Vagina (tissue), 2 donors: ENCODE results near the gene VAT1.

Experiments used
- POLR2A ChIP-seq, 2 donors: fragments of 450-650 bp; IDR thresholded peaks; one replicate each; pipeline ENCODE4 v1.6.1; 2017; ENCODE audit warnings: antibody characterized with exemption in 2 of 2, mild to moderate bottlenecking in 2 of 2, moderate library complexity in 2 of 2
- TF ChIP-seq, protein P1 (sequence below), 3 experiments: fragments of 450-650 bp in 2 of 3; fragments of 200-600 bp in 1 of 3; sonication (generic) in 1 of 3; IDR thresholded peaks; one replicate each; pipeline ENCODE4 v1.5.1; 2017 to 2019; ENCODE audit warnings: antibody characterized with exemption in 3 of 3, mild to moderate bottlenecking in 2 of 3, moderate library complexity in 2 of 3

DNA sequence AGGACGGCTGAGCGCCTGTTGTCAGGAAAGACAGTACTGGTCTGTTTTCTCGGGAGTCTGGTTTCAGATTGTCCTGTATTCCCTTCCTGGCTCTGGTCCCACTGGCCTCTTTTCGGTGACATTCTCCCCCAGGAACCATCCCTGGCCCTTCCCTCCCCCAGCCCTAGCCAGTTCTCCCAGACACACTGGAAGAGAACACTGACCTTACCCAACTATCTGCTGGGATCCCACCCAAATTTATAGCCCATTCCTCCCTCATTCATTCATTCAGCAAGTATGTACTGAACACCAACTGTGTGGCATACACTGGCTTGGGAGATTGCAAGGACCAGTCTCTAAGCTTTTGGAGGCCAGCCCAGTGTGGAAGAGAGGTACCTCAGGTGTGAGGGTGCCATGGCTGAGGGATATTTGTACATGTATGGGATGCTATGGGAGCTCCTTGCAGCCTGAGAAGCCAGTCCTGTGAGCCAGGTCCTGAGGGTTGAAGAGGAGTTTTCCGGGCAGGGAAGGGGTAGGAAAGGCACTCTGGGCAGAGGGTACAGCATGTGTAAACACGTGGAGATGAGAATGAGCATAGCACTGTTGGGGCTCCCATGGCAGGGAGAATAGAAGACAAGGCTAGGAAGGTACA is 8.1 kb upstream of the VAT1 start:
- TF ChIP-seq, protein P1, sequence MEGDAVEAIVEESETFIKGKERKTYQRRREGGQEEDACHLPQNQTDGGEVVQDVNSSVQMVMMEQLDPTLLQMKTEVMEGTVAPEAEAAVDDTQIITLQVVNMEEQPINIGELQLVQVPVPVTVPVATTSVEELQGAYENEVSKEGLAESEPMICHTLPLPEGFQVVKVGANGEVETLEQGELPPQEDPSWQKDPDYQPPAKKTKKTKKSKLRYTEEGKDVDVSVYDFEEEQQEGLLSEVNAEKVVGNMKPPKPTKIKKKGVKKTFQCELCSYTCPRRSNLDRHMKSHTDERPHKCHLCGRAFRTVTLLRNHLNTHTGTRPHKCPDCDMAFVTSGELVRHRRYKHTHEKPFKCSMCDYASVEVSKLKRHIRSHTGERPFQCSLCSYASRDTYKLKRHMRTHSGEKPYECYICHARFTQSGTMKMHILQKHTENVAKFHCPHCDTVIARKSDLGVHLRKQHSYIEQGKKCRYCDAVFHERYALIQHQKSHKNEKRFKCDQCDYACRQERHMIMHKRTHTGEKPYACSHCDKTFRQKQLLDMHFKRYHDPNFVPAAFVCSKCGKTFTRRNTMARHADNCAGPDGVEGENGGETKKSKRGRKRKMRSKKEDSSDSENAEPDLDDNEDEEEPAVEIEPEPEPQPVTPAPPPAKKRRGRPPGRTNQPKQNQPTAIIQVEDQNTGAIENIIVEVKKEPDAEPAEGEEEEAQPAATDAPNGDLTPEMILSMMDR (IDR thresholded peaks at IDR 0.05), result no peak
- no peak for TF ChIP-seq POLR2A (IDR thresholded peaks at IDR 0.05)
